Endodermal cell (in vitro differentiated cells): ENCODE measurements around the gene CPT1C. TPM values are rescaled to one million over a fixed set of nuclear protein-coding genes. Genes with fewer than 3 reads are reported as not detected.
A peak's percentile ranks its signal among the peaks of the same experiment; 100 is the strongest.

Experiments
- DNase-seq: peaks from one replicate; pipeline ENCODE4 v3.0.0-alpha.2; 2017
- H3K27ac ChIP-seq: 2 replicates; pipeline ENCODE4 v1.5.1; 2013; ENCODE audit warnings: mild to moderate bottlenecking, low read depth, low read length, moderate library complexity
- H3K27me3 ChIP-seq: 2 replicates; pipeline ENCODE4 v1.6.1; 2013; ENCODE audit warnings: mild to moderate bottlenecking, low read length, moderate library complexity; ENCODE audit not compliant: insufficient read depth, control insufficient read depth, poor library complexity, severe bottlenecking
- H3K36me3 ChIP-seq: 2 replicates; pipeline ENCODE4 v1.7.0; 2013; ENCODE audit warnings: mild to moderate bottlenecking, low read length, moderate library complexity; ENCODE audit not compliant: control insufficient read depth, insufficient read depth
- H3K4me1 ChIP-seq: one replicate; pipeline ENCODE4 v1.7.0; 2013; ENCODE audit warnings: low read length; ENCODE audit not compliant: control insufficient read depth, insufficient read depth
- H3K4me3 ChIP-seq: 2 replicates; pipeline ENCODE4 v1.5.1; 2013; ENCODE audit warnings: mild to moderate bottlenecking, low read length, moderate library complexity
- H3K9ac ChIP-seq: 2 replicates; pipeline ENCODE4 v1.6.1; 2013; ENCODE audit warnings: mild to moderate bottlenecking, low read length, moderate library complexity; ENCODE audit not compliant: poor library complexity, severe bottlenecking; ENCODE audit errors: extremely low read depth
- H3K9me3 ChIP-seq: 2 replicates; pipeline ENCODE4 v1.6.1; 2013; ENCODE audit warnings: mild to moderate bottlenecking, low read length, moderate library complexity; ENCODE audit not compliant: control insufficient read depth
- H3K27ac Mint-ChIP-seq: 2 replicates; pipeline ENCODE4 v1.8.0; 2020; ENCODE audit warnings: mixed read lengths
- H3K27me3 Mint-ChIP-seq: 2 replicates; pipeline ENCODE4 v1.8.0; 2021; ENCODE audit warnings: mild to moderate bottlenecking, mixed read lengths; ENCODE audit not compliant: insufficient read depth
- H3K36me3 Mint-ChIP-seq: 2 replicates; pipeline ENCODE4 v1.8.0; 2020; ENCODE audit warnings: low read depth, mixed read lengths
- H3K4me1 Mint-ChIP-seq: 2 replicates; pipeline ENCODE4 v1.8.0; 2020; ENCODE audit warnings: mixed read lengths
- H3K4me3 Mint-ChIP-seq: 2 replicates; pipeline ENCODE4 v1.8.0; 2020; ENCODE audit warnings: mild to moderate bottlenecking, moderate library complexity, mixed read lengths
- H3K9me3 Mint-ChIP-seq: 2 replicates; pipeline ENCODE4 v1.8.0; 2020; ENCODE audit warnings: mild to moderate bottlenecking, mixed read lengths
- CTCF ChIP-seq: fragments of 200-600 bp; sonication (generic); conservative IDR thresholded peaks from 2 replicates; pipeline ENCODE4 v1.5.0; 2021; ENCODE audit warnings: antibody characterized with exemption, mild to moderate bottlenecking
- WGBS, 2 experiments: methylation state at CpG; one replicate each; pipeline versions ENCODE4 v1.1.5 to v1.1.7; 2013; ENCODE audit warnings: missing lambda C conversion rate in 2 of 2, mixed read lengths in 1 of 2; ENCODE audit not compliant: insufficient coverage in 1 of 2, insufficient read length in 1 of 2; 5-methylcytosine and 5-hydroxymethylcytosine counted together
- total RNA-seq, 2 donors: library from RNA; stranded (reverse); fragmentation: NEBNext Ultra II Directional in 1 of 2; extraction: Animal tissue kit (Norgen Biotek cat#: 25700) in 1 of 2; gene quantifications; 2 replicates in 1 of 2; 3 replicates in 1 of 2; pipeline ENCODE4 v1.2.1, GENCODE V29; 2021

The CPT1C gene
- total RNA-seq, 2 donors from 2014 or later = 41.4 to 59.7 TPM

DNA sequence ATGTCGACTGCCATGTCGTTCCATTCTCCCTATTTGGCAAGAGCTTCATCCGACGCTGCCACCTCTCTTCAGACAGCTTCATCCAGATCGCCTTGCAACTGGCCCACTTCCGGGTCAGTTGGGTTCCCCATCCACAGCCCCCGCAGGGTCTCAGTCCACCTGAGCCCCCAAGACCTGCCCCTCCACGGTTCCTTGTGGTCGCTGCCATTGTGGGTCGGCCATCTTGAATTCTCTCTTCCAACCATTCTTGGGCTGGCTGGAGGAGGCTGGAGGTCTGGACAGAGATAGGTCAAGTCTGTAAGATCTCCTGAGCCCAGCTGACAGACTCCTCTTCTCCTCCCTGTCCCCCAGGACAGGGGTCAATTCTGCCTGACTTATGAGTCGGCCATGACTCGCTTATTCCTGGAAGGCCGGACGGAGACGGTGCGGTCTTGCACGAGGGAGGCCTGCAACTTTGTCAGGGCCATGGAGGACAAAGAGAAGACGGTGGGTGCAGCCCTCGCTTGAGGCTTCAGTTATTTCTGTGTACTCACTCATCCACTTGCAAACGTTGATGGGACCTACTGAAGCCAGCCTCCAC is 19.5 kb downstream of the CPT1C start:
- peaks cover 2% of the 10 kb centered on the region for H3K9me3 Mint-ChIP-seq
- H3K4me3 Mint-ChIP-seq = no peak overlapping the region
- peaks cover 33% of the 10 kb centered on the region for H3K36me3 Mint-ChIP-seq
- Histone ChIP-seq H3K27ac (no peak overlapping the region), H3K36me3 (no peaks in the 10 kb centered on the region), H3K4me3 (no peak overlapping the region), H3K9ac (no peak overlapping the region), H3K4me1 (no peaks in the 10 kb centered on the region), H3K27me3 (no peaks in the 10 kb centered on the region), H3K9me3 (no peaks in the 10 kb centered on the region)
- H3K27ac Mint-ChIP-seq = no peak overlapping the region
- H3K27me3 Mint-ChIP-seq = no peaks in the 10 kb centered on the region
- H3K4me1 Mint-ChIP-seq = no peaks in the 10 kb centered on the region
- no peak for DNase-seq
- no peak for TF ChIP-seq CTCF
- 92 to 93% methylated on average over 12 to 20 of the region's 20 CpGs for WGBS, 2 experiments

DNA sequence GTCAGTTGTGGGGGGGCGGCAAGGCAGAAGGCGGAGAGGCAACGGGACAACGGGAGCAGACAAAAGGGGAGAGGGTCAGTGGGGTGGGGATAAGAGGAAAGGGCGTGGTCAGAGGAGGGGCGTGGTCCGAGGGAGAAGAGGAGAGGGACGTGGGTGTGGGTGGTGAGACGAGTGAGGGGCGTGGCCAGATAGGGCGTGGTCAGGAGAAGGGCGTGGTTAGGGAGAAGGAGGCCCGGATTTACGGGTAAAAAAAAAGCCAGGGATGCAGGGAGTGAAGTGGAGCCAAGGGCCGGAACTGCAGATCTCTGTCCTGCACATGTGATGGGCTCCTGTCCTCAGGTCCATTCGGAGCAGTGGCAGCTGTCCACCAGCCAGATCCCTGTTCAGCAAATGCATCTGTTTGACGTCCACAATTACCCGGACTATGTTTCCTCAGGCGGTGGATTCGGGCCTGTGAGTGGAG is 21.5 kb downstream of the CPT1C start:
- Mint-ChIP-seq H3K36me3 (peaks cover 28% of the 10 kb centered on the region), H3K4me1 (no peaks in the 10 kb centered on the region), H3K9me3 (peaks cover 2% of the 10 kb centered on the region), H3K27me3 (no peaks in the 10 kb centered on the region), H3K4me3 (no peak overlapping the region), H3K27ac (no peak overlapping the region)
- Histone ChIP-seq H3K9ac (no peak overlapping the region), H3K4me3 (no peak overlapping the region), H3K36me3 (no peaks in the 10 kb centered on the region), H3K9me3 (no peaks in the 10 kb centered on the region), H3K27ac (no peak overlapping the region), H3K27me3 (no peaks in the 10 kb centered on the region), H3K4me1 (no peaks in the 10 kb centered on the region)
- peak; percentile 95 for DNase-seq
- 82 to 86% methylated on average over 12 to 20 of the region's 20 CpGs for WGBS, 2 experiments
- no peak for TF ChIP-seq CTCF

DNA sequence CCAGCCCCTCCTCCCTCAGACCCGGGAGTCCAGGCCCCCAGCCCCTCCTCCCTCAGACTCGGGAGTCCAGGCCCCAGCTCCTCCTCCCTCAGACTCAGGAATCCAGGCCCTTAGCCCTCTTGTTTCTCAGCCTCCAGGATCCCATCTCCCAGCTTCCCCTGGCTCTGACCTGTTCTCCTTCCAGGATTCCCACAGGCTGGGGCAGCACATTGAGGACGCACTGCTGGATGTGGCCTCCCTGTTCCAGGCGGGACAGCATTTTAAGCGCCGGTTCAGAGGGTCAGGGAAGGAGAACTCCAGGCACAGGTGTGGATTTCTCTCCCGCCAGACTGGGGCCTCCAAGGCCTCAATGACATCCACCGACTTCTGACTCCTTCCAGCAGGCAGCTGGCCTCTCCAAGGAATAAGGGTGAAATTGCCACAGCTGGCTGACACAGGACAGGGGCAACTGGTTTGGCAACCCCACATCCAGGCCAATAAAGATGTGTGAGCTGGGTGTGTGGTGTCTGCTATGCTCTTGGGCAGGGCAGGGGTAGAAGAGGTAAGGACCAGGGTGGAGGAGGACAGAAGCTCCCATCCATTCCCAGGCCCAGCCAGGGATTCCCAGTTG is 22.4 kb downstream of the CPT1C start:
- H3K27ac Mint-ChIP-seq = no peak overlapping the region
- Histone ChIP-seq H3K4me3 (no peak overlapping the region), H3K4me1 (no peaks in the 10 kb centered on the region), H3K27me3 (no peaks in the 10 kb centered on the region), H3K9me3 (no peaks in the 10 kb centered on the region), H3K36me3 (no peaks in the 10 kb centered on the region), H3K27ac (no peak overlapping the region), H3K9ac (no peak overlapping the region)
- no peak for DNase-seq
- no peaks in the 10 kb centered on the region for H3K27me3 Mint-ChIP-seq
- H3K9me3 Mint-ChIP-seq = peaks cover 3% of the 10 kb centered on the region
- 83 to 88% methylated on average over 5 to 7 of the region's 8 CpGs for WGBS, 2 experiments
- peaks cover 27% of the 10 kb centered on the region for H3K36me3 Mint-ChIP-seq
- no peak for TF ChIP-seq CTCF
- H3K4me1 Mint-ChIP-seq = no peaks in the 10 kb centered on the region
- no peak overlapping the region for H3K4me3 Mint-ChIP-seq
